Glutamatergic neuron (in vitro differentiated cells): ENCODE results near the gene MRPL28. TPM values are rescaled to one million over a fixed set of nuclear protein-coding genes. Genes with fewer than 3 reads are reported as not detected.
"Not testable (repeated sequence)": the region's sequence is repeated elsewhere in the genome, so short reads cannot be mapped to it uniquely, and the experiment has no call there.

Experiments used
- DNase-seq: peaks from one replicate; pipeline ENCODE4 v3.0.0; 2022
- H3K27ac Mint-ChIP-seq: one replicate; pipeline ENCODE4 v1.8.0; 2020; ENCODE audit warnings: mild to moderate bottlenecking, mixed read lengths, inconsistent platforms; ENCODE audit not compliant: unreplicated experiment
- H3K27me3 Mint-ChIP-seq: one replicate; pipeline ENCODE4 v1.8.0; 2020; ENCODE audit warnings: mild to moderate bottlenecking, moderate library complexity, mixed read lengths, inconsistent platforms; ENCODE audit not compliant: unreplicated experiment
- H3K36me3 Mint-ChIP-seq: one replicate; pipeline ENCODE4 v1.8.0; 2020; ENCODE audit warnings: mild to moderate bottlenecking, mixed read lengths, inconsistent platforms; ENCODE audit not compliant: unreplicated experiment
- H3K4me1 Mint-ChIP-seq: one replicate; pipeline ENCODE4 v1.8.0; 2020; ENCODE audit warnings: mild to moderate bottlenecking, low read depth, mixed read lengths, inconsistent platforms; ENCODE audit not compliant: unreplicated experiment
- H3K4me3 Mint-ChIP-seq: one replicate; pipeline ENCODE4 v1.8.0; 2020; ENCODE audit warnings: mild to moderate bottlenecking, mixed read lengths, inconsistent platforms; ENCODE audit not compliant: unreplicated experiment
- H3K9me3 Mint-ChIP-seq: one replicate; pipeline ENCODE4 v1.8.0; 2020; ENCODE audit warnings: mild to moderate bottlenecking, moderate library complexity, mixed read lengths, inconsistent platforms; ENCODE audit not compliant: unreplicated experiment
- total RNA-seq: library from RNA; stranded (reverse); fragmentation: NEBNext Ultra II Directional; extraction: Animal tissue kit (Norgen Biotek cat#: 25700); gene quantifications from one replicate; pipeline ENCODE4 v1.2.1, GENCODE V29; 2021; ENCODE audit not compliant: unreplicated experiment
- TF ChIP-seq, protein P1 (sequence below): fragments of 200-600 bp; sonication (generic); IDR thresholded peaks from one replicate; pipeline ENCODE4 v1.5.0; 2021; ENCODE audit not compliant: partially characterized antibody, unreplicated experiment

MRPL28 gene
- total RNA-seq, 1 donor from 2014 or later, result 69.6 TPM

- Mint-ChIP-seq H3K36me3 (no peaks in the 10 kb centered on the region), H3K4me1 (peaks cover 9% of the 10 kb centered on the region), H3K9me3 (peaks cover 2% of the 10 kb centered on the region), H3K4me3 (no peak overlapping the region), H3K27ac (no peak overlapping the region), H3K27me3 (no peaks in the 10 kb centered on the region)
- TF ChIP-seq, protein P1, sequence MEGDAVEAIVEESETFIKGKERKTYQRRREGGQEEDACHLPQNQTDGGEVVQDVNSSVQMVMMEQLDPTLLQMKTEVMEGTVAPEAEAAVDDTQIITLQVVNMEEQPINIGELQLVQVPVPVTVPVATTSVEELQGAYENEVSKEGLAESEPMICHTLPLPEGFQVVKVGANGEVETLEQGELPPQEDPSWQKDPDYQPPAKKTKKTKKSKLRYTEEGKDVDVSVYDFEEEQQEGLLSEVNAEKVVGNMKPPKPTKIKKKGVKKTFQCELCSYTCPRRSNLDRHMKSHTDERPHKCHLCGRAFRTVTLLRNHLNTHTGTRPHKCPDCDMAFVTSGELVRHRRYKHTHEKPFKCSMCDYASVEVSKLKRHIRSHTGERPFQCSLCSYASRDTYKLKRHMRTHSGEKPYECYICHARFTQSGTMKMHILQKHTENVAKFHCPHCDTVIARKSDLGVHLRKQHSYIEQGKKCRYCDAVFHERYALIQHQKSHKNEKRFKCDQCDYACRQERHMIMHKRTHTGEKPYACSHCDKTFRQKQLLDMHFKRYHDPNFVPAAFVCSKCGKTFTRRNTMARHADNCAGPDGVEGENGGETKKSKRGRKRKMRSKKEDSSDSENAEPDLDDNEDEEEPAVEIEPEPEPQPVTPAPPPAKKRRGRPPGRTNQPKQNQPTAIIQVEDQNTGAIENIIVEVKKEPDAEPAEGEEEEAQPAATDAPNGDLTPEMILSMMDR, result no peak
- no peak for DNase-seq
Observed at GRCh38 chr16:333406-334094, 36.8 kb downstream of the MRPL28 start.

DNA sequence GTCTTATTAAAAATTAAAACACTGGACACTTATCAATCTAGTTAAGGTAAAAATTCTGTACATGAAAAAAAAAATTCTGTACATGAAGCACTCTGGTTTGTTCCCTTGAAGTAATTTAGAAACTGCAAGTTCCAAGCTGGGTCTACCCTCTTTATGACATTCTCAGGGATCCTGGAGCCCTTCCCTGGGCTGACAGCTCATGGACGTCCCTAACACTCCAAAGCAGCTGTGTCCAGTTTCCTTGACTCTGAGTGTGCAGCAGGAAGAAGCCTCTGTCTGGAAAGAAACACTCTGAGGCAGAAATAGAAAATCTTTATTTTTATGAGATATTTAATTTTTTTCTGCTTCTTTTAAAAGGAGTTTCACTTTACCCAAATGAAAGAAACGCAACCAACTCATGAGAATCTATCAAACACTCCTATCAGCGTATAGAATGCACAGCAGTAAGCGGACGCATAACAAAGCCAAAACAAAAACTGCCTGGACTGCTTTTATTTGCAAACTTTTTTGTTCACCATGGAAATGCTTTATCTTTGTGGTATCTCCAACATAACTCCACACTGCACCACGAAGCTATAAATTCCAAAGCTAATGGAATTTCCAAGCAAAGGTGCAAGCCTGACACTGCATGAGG, 39.0 kb downstream of the MRPL28 start:
- not testable (repeated sequence) for H3K36me3 Mint-ChIP-seq, H3K27ac Mint-ChIP-seq

GRCh38 chr16:330741-331140, 39.6 kb downstream of the MRPL28 start:
- no peak overlapping the region for H3K27ac Mint-ChIP-seq

More for the DNA sequence above, 39.0 kb downstream of the MRPL28 start:
- H3K9me3 Mint-ChIP-seq, H3K27me3 Mint-ChIP-seq, H3K4me1 Mint-ChIP-seq, DNase-seq, H3K4me3 Mint-ChIP-seq: not testable (repeated sequence)

GRCh38 chr16:325375-326145, 44.8 kb downstream of the MRPL28 start:
- no peaks in the 10 kb centered on the region for H3K9me3 Mint-ChIP-seq
- TF ChIP-seq, protein P1, result no peak
- DNase-seq, result no peak
- H3K27ac Mint-ChIP-seq, result no peak overlapping the region
- H3K27me3 Mint-ChIP-seq, result peaks cover 2% of the 10 kb centered on the region
- peaks cover 1% of the 10 kb centered on the region for H3K4me1 Mint-ChIP-seq
- H3K4me3 Mint-ChIP-seq, result no peak overlapping the region
- no peaks in the 10 kb centered on the region for H3K36me3 Mint-ChIP-seq

More at GRCh38 chr16:330741-331140, 39.6 kb downstream of the MRPL28 start:
- TF ChIP-seq, protein P1, result no peak
- DNase-seq, result no peak
- H3K27me3 Mint-ChIP-seq, result no peaks in the 10 kb centered on the region
- H3K9me3 Mint-ChIP-seq, result peaks cover 2% of the 10 kb centered on the region
- no peaks in the 10 kb centered on the region for H3K36me3 Mint-ChIP-seq
- peaks cover 9% of the 10 kb centered on the region for H3K4me1 Mint-ChIP-seq
- no peak overlapping the region for H3K4me3 Mint-ChIP-seq

DNA sequence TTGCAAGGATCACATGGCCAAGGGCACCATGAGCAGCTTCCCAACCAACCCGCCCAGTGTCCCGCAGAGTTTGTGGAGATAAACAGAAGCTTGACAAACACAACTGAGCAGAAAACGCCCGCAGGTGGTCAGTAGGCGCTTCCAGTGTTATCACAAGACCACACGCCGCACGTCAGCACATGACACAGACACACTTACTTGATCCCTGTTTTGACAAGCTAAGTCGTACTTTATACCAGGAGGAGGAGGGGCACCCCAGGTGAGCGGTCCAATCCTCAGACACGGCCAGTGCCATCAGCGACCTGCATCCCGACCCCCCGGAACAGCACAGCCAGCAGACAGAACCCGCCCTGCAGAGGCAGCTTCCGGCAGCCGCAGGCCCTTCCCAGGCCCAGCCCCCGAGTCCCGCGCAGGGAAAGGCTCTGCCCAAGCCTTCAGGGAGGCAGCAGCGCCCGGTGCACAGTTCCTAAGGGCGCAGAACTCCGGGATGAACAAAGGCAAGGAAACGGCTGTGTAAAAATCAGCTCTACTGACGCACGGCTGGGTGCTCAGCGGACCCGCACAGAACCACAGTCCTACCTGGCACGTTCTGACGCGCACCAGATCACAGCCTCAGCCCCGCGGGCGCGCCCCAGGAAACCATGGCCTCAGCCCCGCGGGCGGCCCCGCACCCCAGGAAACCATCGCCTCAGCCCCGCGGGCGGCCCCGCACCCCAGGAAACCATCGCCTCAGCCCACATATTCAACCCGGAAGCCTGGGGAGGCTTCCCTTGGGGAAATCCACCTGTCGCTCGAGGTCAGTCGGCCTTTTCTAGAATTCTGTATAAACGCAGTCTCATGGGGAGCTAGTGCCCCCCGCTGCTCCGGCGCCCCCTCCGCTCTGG, 45.6 kb downstream of the MRPL28 start:
- no peak for DNase-seq
- Mint-ChIP-seq H3K27ac (no peak overlapping the region), H3K9me3 (no peaks in the 10 kb centered on the region), H3K27me3 (peaks cover 2% of the 10 kb centered on the region), H3K4me3 (no peak overlapping the region), H3K4me1 (no peaks in the 10 kb centered on the region), H3K36me3 (no peaks in the 10 kb centered on the region)
- TF ChIP-seq, protein P1, result no peak
